Panc1 (cell line): ENCODE results near the gene TMEM88. TPM values are rescaled to one million over a fixed set of nuclear protein-coding genes. Genes with fewer than 3 reads are reported as not detected.

Source experiments
- ATAC-seq: fragments of 200-7000 bp; cut with Tn5 transposase; 2 replicates; pipeline ENCODE4 v1.9.1; 2020; ENCODE audit warnings: mild to moderate bottlenecking, moderate library complexity
- BruUV-seq: library from RNA; stranded (reverse); fragments of 400-500 nt; replicated peaks from 2 replicates; lab custom pipeline; 2021; lab: Mats Ljungman, UMichigan
- CTCF ChIA-PET: fragments of 300-600 bp; sonication (Branson Sonifier 250); formaldehyde crosslinking; loops from one replicate; lab custom pipeline; 2022; ENCODE audit warnings: antibody characterized with exemption; lab: Charles Lee
- POLR2A ChIA-PET: fragments of 300-600 bp; sonication (Branson Sonifier 250); formaldehyde crosslinking; loops from one replicate; lab custom pipeline; 2022; ENCODE audit warnings: antibody characterized with exemption; lab: Charles Lee
- DNase-seq: peaks from one replicate; pipeline ENCODE4 v3.0.0-alpha.2; 2010; ENCODE audit warnings: low read depth, low spot score
- H3K27ac ChIP-seq: 2 replicates; pipeline ENCODE4 v1.5.1; 2011; ENCODE audit warnings: mild to moderate bottlenecking, low read length, inconsistent platforms
- H3K27me3 ChIP-seq: fragments of 200-500 bp; sonication (Bioruptor generic); 2 replicates; pipeline ENCODE4 v1.6.0; 2014; ENCODE audit warnings: low read length, inconsistent platforms; ENCODE audit not compliant: control insufficient read depth, insufficient read depth
- H3K36me3 ChIP-seq: fragments of 200-500 bp; sonication (Bioruptor generic); 2 replicates; pipeline ENCODE4 v1.5.1; 2014; ENCODE audit warnings: inconsistent platforms, mild to moderate bottlenecking, low read length, moderate library complexity; ENCODE audit not compliant: control insufficient read depth, insufficient read depth
- H3K4me1 ChIP-seq: 2 replicates; pipeline ENCODE4 v1.5.1; 2011; ENCODE audit warnings: inconsistent platforms, mild to moderate bottlenecking, low read length, moderate library complexity; ENCODE audit not compliant: control insufficient read depth, insufficient read depth
- H3K4me3 ChIP-seq, 2 experiments: 2 replicates each; pipeline ENCODE4 v1.5.1; 2011 to 2012; ENCODE audit warnings: low read depth in 2 of 2, low read length in 2 of 2, mild to moderate bottlenecking in 2 of 2, inconsistent platforms in 1 of 2, moderate library complexity in 1 of 2
- H3K9me3 ChIP-seq: fragments of 200-500 bp; sonication (Bioruptor generic); 2 replicates; pipeline ENCODE4 v1.5.1; 2014; ENCODE audit warnings: low read depth, mild to moderate bottlenecking, inconsistent platforms, low read length, moderate library complexity; ENCODE audit not compliant: control insufficient read depth, insufficient read depth
- CTCF ChIP-seq: fragments of 450-650 bp; IDR thresholded peaks from 2 replicates; pipeline ENCODE4 v1.5.1; 2017; ENCODE audit warnings: mild to moderate bottlenecking
- POLR2AphosphoS5 ChIP-seq: IDR thresholded peaks from 2 replicates; pipeline ENCODE4 v1.6.1; 2012; ENCODE audit warnings: mild to moderate bottlenecking, low read depth, low read length, moderate library complexity
- REST ChIP-seq, 2 experiments: IDR thresholded peaks; 2 replicates each; pipeline ENCODE4 v1.6.1; 2011 to 2012; ENCODE audit warnings: low read depth in 2 of 2, control low read depth in 1 of 2, low read length in 1 of 2, mild to moderate bottlenecking in 1 of 2, moderate library complexity in 1 of 2; ENCODE audit not compliant: insufficient read depth in 1 of 2
- SIN3A ChIP-seq: IDR thresholded peaks from 2 replicates; pipeline ENCODE4 v1.6.1; 2012; ENCODE audit warnings: low read depth, mild to moderate bottlenecking, low read length, moderate library complexity, borderline replicate concordance; ENCODE audit not compliant: insufficient read depth
- TCF7L2 ChIP-seq: IDR thresholded peaks from 2 replicates; pipeline ENCODE4 v1.6.1; 2011; ENCODE audit warnings: mild to moderate bottlenecking, low read depth, low read length, inconsistent platforms
- in situ Hi-C: cut with HindIII; loops from 2 replicates; pipeline ENCODE4 v1.10.0; 2016; ENCODE audit warnings: low sequenced_read_pairs, low pct_unique_long_range_greater_than_20kb
- intact Hi-C: fragments of 100-400 bp; cut with micrococcal nuclease; formaldehyde crosslinking; loops from one replicate; pipeline ENCODE4 v1.10.0; 2022; ENCODE audit not compliant: unreplicated experiment
- total RNA-seq: library from RNA; stranded (reverse); gene quantifications from one replicate; pipeline ENCODE4 v1.2.1, GENCODE V29; 2021; ENCODE audit not compliant: unreplicated experiment

The TMEM88 gene
- total RNA-seq, 1 experiment from 2014 or later = 1.6 TPM

GRCh38 chr17:7897773-7898172 lies 42.9 kb downstream of the TMEM88 start:
- intact Hi-C loops = loop anchor here (2.0 kb wide), 1 partner anchor 35 kb away; no protein-coding TSS in a partner anchor
- ATAC-seq = peak; percentile 78
- peaks cover 12% of the 10 kb centered on the region; the same call in 1 of the 2 replicates for H3K36me3 ChIP-seq
- CTCF ChIA-PET = no interaction called here
- no peak for TF ChIP-seq SIN3A
- no peak for TF ChIP-seq REST (IDR thresholded peaks at IDR 0.05; ENCODE audit: insufficient read depth in 1 of 2, low read depth in 2 of 2, low read length in 1 of 2)
- no peak; the same call in 1 of the 2 replicates for TF ChIP-seq CTCF
- no peak for TF ChIP-seq TCF7L2
- TF ChIP-seq POLR2AphosphoS5 = no peak
- no peaks in the 10 kb centered on the region for H3K27me3 ChIP-seq
- POLR2A ChIA-PET = no interaction called here
- no TSS peak for BruUV-seq
- no peaks in the 10 kb centered on the region for H3K9me3 ChIP-seq
- no peak for DNase-seq
- in situ Hi-C loops = no loop called here
- no peak overlapping the region; the same call in 1 of the 2 replicates for H3K27ac ChIP-seq
- H3K4me3 ChIP-seq = no peak overlapping the region
- H3K4me1 ChIP-seq = no peaks in the 10 kb centered on the region

- no peak for DNase-seq
Measured at GRCh38 chr17:7903154-7904103, 48.6 kb downstream of the TMEM88 start.

More at GRCh38 chr17:7903154-7904103, 48.6 kb downstream of the TMEM88 start:
- in situ Hi-C loops (no loop called here), intact Hi-C loops (no loop called here)
- no peaks in the 10 kb centered on the region for H3K27me3 ChIP-seq
- no peak for ATAC-seq
- no peak for TF ChIP-seq SIN3A
- TF ChIP-seq CTCF = no peak
- TF ChIP-seq POLR2AphosphoS5 = no peak
- no peak for TF ChIP-seq REST (IDR thresholded peaks at IDR 0.05; ENCODE audit: insufficient read depth in 1 of 2, low read depth in 2 of 2, low read length in 1 of 2)
- no peak for TF ChIP-seq TCF7L2
- H3K27ac ChIP-seq = no peak overlapping the region
- no peaks in the 10 kb centered on the region for H3K4me1 ChIP-seq
- H3K9me3 ChIP-seq = no peaks in the 10 kb centered on the region
- H3K4me3 ChIP-seq = no peak overlapping the region
- BruUV-seq = TSS peak; percentile 61
- peaks cover 5% of the 10 kb centered on the region for H3K36me3 ChIP-seq
- ChIA-PET CTCF (no interaction called here), POLR2A (no interaction called here)
